Uterus (tissue), 4 donors: ENCODE measurements around the gene COG8. TPM values are rescaled to one million over a fixed set of nuclear protein-coding genes. Genes with fewer than 3 reads are reported as not detected.

Experiments used
- DNase-seq, 2 donors: peaks; one replicate each; pipeline ENCODE4 v3.0.0-alpha.2; 2019 to 2020
- H3K27ac ChIP-seq, 2 donors: fragments of 200-600 bp; sonication (generic); 1 replicate in 1 of 2; 2 replicates in 1 of 2; pipeline ENCODE4 v1.5.1; 2016 to 2018
- H3K27me3 ChIP-seq, 2 donors: fragments of 200-600 bp; sonication (generic); one replicate each; pipeline ENCODE4 v1.5.1; 2018 to 2019; ENCODE audit warnings: control low read depth in 1 of 2
- H3K36me3 ChIP-seq, 2 donors: fragments of 200-600 bp; sonication (generic); one replicate each; pipeline ENCODE4 v1.5.1; 2019; ENCODE audit warnings: control low read depth in 1 of 2
- H3K4me1 ChIP-seq, 2 donors: fragments of 200-600 bp; sonication (generic); one replicate each; pipeline ENCODE4 v1.5.1; 2018 to 2019; ENCODE audit warnings: control low read depth in 1 of 2
- H3K4me3 ChIP-seq, 2 donors: fragments of 200-600 bp; sonication (generic); 1 replicate in 1 of 2; 2 replicates in 1 of 2; pipeline ENCODE4 v1.5.1; 2018 to 2019; ENCODE audit warnings: mild to moderate bottlenecking in 1 of 2
- H3K9me3 ChIP-seq, 2 donors: fragments of 200-600 bp; sonication (generic); one replicate each; pipeline ENCODE4 v1.5.1; 2019; ENCODE audit warnings: control low read depth in 1 of 2
- CTCF ChIP-seq, 4 experiments: fragments of 200-600 bp in 2 of 4; fragments of 450-650 bp in 2 of 4; sonication (generic) in 2 of 4; IDR thresholded peaks; one replicate each; pipeline ENCODE4 v1.5.1; 2016 to 2019; ENCODE audit warnings: antibody characterized with exemption in 4 of 4, mild to moderate bottlenecking in 2 of 4, moderate library complexity in 1 of 4
- POLR2A ChIP-seq, 2 donors: fragments of 450-650 bp; IDR thresholded peaks; one replicate each; pipeline ENCODE4 v1.6.1; 2016; ENCODE audit warnings: antibody characterized with exemption in 2 of 2, mild to moderate bottlenecking in 1 of 2, moderate library complexity in 1 of 2
- intact Hi-C: fragments of 100-400 bp; cut with DNase I; formaldehyde crosslinking; loops from one replicate; pipeline ENCODE4 v1.15.1; 2023; ENCODE audit warnings: low total_unique reads
- total RNA-seq, 4 donors: library from RNA; depleted of rRNA in 3 of 4; stranded (reverse); fragments of >200 nt in 3 of 4; gene quantifications; one replicate each; pipeline versions ENCODE4 v1.1.0 to v1.2.4, GENCODE V29; 2014 to 2023
- donor health status: DM: yes; HTN: yes; CAD: no.

Gene COG8
- 10 to 100 TPM; 39.4 to 58.8 (median 43.0) TPM for total RNA-seq

- Histone ChIP-seq H3K27ac (peak within 1 kb of the TSS; percentile 85 to 92), H3K4me1 (peaks cover 7 to 10% of the 10 kb centered on the region in 2 donors), H3K4me3 (peak within 1 kb of the TSS; percentile 75 to 95), H3K36me3 (peaks cover 0 to 4% of the 10 kb centered on the region in 2 donors), H3K27me3 (no peaks in the 10 kb centered on the region), H3K9me3 (no peaks in the 10 kb centered on the region)
- TF ChIP-seq CTCF (IDR thresholded peaks at IDR 0.05) (peak; percentile 81 to 91 (median 86)), POLR2A (IDR thresholded peaks at IDR 0.05) (peak in 1 of 2 donors; percentile 60)
- DNase-seq, result peak; percentile 93 to 95
- intact Hi-C loops, result no loop called here
Measured at GRCh38 chr16:69339289-69340094, at the start of gene COG8, which contains the start of gene NIP7. Gene COG8 (minus strand): TSS chr16:69339564. CDS start chr16:69339552, 12 bp downstream. Gene NIP7 (plus strand): TSS chr16:69339772. CDS start chr16:69339830, 58 bp downstream.

GRCh38 chr16:69386596-69386995 is 47.2 kb upstream of the COG8 start:
- intact Hi-C loops, result no loop called here

GRCh38 chr16:69384974-69385373 is 45.6 kb upstream of the COG8 start:
- H3K4me3 ChIP-seq, result peak overlapping the region; percentile 56 to 91
- peak overlapping the region; percentile 93 to 94 for H3K27ac ChIP-seq
- no peak for DNase-seq
- TF ChIP-seq CTCF (IDR thresholded peaks at IDR 0.05), result no peak
- no peak for TF ChIP-seq POLR2A (IDR thresholded peaks at IDR 0.05)
- no peaks in the 10 kb centered on the region for H3K36me3 ChIP-seq
- intact Hi-C loops, result no loop called here
- no peaks in the 10 kb centered on the region for H3K27me3 ChIP-seq
- H3K9me3 ChIP-seq, result no peaks in the 10 kb centered on the region
- no peaks in the 10 kb centered on the region for H3K4me1 ChIP-seq

More at GRCh38 chr16:69386596-69386995, 47.2 kb upstream of the COG8 start:
- Histone ChIP-seq H3K9me3 (no peaks in the 10 kb centered on the region), H3K4me3 (peak overlapping the region in 1 of 2 donors; percentile 91), H3K27me3 (no peaks in the 10 kb centered on the region), H3K27ac (peak overlapping the region; percentile 93 to 94), H3K36me3 (no peaks in the 10 kb centered on the region), H3K4me1 (no peaks in the 10 kb centered on the region)
- TF ChIP-seq POLR2A (IDR thresholded peaks at IDR 0.05) (no peak), CTCF (IDR thresholded peaks at IDR 0.05) (no peak)
- DNase-seq, result no peak

GRCh38 chr16:69382421-69382820 is 43.1 kb upstream of the COG8 start:
- no peaks in the 10 kb centered on the region for H3K27me3 ChIP-seq
- no peak for TF ChIP-seq CTCF (IDR thresholded peaks at IDR 0.05)
- TF ChIP-seq POLR2A (IDR thresholded peaks at IDR 0.05), result no peak
- no peak overlapping the region for H3K4me3 ChIP-seq
- no peaks in the 10 kb centered on the region for H3K4me1 ChIP-seq
- no peak overlapping the region for H3K27ac ChIP-seq
- no peaks in the 10 kb centered on the region for H3K36me3 ChIP-seq
- intact Hi-C loops, result no loop called here
- DNase-seq, result no peak
- no peaks in the 10 kb centered on the region for H3K9me3 ChIP-seq

GRCh38 chr16:69381231-69381630 is 41.9 kb upstream of the COG8 start:
- Histone ChIP-seq H3K27me3 (no peaks in the 10 kb centered on the region), H3K9me3 (no peaks in the 10 kb centered on the region), H3K4me1 (no peaks in the 10 kb centered on the region), H3K4me3 (no peak overlapping the region), H3K36me3 (no peaks in the 10 kb centered on the region), H3K27ac (no peak overlapping the region)
- intact Hi-C loops, result no loop called here
- DNase-seq, result no peak
- TF ChIP-seq POLR2A (IDR thresholded peaks at IDR 0.05) (no peak), CTCF (IDR thresholded peaks at IDR 0.05) (no peak)
